SK-N-SH (cell line): ENCODE measurements around the gene SSUH2.

Experiments used
- EP300 ChIP-seq, 2 experiments: IDR thresholded peaks; 2 replicates each; pipeline versions ENCODE4 v1.4.0 to v1.6.1; 2012; ENCODE audit warnings: borderline replicate concordance in 1 of 2, low read depth in 1 of 2, low read length in 1 of 2
- EZH2phosphoT487 ChIP-seq: fragments of 200-600 bp; sonication (generic); IDR thresholded peaks from 2 replicates; pipeline ENCODE4 v1.6.1; 2017; ENCODE audit warnings: low read depth, mixed run types, mild to moderate bottlenecking, antibody characterized with exemption, moderate library complexity, borderline replicate concordance
- FOSL2 ChIP-seq: IDR thresholded peaks from 2 replicates; pipeline ENCODE4 v1.4.0; 2012; ENCODE audit warnings: low read depth, mild to moderate bottlenecking, moderate library complexity, borderline replicate concordance
- POLR2AphosphoS5 ChIP-seq: IDR thresholded peaks from 2 replicates; pipeline ENCODE4 v1.6.1; 2012; ENCODE audit warnings: low read depth, low read length
- RAD21 ChIP-seq: IDR thresholded peaks from 2 replicates; pipeline ENCODE4 v1.6.1; 2012; ENCODE audit warnings: mild to moderate bottlenecking, low read length
- REST ChIP-seq: IDR thresholded peaks from 2 replicates; pipeline ENCODE4 v1.6.1; 2012; ENCODE audit warnings: mild to moderate bottlenecking, low read depth, low read length, moderate library complexity
- TF ChIP-seq, protein P1 (sequence below): fragments of 200-600 bp; sonication (generic); IDR thresholded peaks from 2 replicates; pipeline ENCODE4 v1.6.1; 2017; ENCODE audit warnings: antibody characterized with exemption, mild to moderate bottlenecking, moderate library complexity
- TF ChIP-seq, protein P2 (sequence below): IDR thresholded peaks from 2 replicates; pipeline ENCODE4 v1.4.0; 2012; ENCODE audit warnings: low read depth, borderline replicate concordance

DNA sequence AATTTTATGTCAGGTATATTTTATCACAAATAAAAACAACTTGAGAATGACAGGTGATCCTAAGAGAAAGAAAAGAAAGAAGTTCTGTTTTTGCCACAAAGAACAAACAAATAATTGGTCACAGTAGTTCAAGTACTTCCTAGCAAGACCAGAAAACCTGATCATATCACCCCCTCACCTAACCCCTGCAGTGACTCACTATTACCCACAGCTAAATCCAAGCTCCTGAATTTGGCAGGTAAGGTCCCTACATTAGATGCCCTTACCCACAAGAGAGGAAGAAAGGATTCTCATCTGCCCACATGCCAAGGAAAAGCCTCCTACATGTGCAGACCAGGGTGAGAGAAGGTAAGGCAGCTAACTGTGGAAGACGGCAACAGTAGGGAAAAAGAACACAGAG lies 4.4 kb downstream of the SSUH2 start:
- TF ChIP-seq, protein P1, sequence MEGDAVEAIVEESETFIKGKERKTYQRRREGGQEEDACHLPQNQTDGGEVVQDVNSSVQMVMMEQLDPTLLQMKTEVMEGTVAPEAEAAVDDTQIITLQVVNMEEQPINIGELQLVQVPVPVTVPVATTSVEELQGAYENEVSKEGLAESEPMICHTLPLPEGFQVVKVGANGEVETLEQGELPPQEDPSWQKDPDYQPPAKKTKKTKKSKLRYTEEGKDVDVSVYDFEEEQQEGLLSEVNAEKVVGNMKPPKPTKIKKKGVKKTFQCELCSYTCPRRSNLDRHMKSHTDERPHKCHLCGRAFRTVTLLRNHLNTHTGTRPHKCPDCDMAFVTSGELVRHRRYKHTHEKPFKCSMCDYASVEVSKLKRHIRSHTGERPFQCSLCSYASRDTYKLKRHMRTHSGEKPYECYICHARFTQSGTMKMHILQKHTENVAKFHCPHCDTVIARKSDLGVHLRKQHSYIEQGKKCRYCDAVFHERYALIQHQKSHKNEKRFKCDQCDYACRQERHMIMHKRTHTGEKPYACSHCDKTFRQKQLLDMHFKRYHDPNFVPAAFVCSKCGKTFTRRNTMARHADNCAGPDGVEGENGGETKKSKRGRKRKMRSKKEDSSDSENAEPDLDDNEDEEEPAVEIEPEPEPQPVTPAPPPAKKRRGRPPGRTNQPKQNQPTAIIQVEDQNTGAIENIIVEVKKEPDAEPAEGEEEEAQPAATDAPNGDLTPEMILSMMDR: no peak
- TF ChIP-seq, protein P2, sequence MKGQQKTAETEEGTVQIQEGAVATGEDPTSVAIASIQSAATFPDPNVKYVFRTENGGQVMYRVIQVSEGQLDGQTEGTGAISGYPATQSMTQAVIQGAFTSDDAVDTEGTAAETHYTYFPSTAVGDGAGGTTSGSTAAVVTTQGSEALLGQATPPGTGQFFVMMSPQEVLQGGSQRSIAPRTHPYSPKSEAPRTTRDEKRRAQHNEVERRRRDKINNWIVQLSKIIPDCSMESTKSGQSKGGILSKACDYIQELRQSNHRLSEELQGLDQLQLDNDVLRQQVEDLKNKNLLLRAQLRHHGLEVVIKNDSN: no peak
- no peak for TF ChIP-seq RAD21
- TF ChIP-seq POLR2AphosphoS5: no peak
- no peak for TF ChIP-seq REST
- TF ChIP-seq EP300 (IDR thresholded peaks at IDR 0.05; ENCODE audit: borderline replicate concordance in 1 of 2, low read depth in 1 of 2, low read length in 1 of 2): no peak
- TF ChIP-seq FOSL2: no peak
- TF ChIP-seq EZH2phosphoT487: no peak
